Testis (tissue), 2 donors: Measurements from ENCODE around the gene DNM3.

Source experiments
- CTCF ChIP-seq, 3 experiments: fragments of 450-650 bp in 2 of 3; fragments of 200-600 bp in 1 of 3; sonication (generic) in 1 of 3; IDR thresholded peaks; one replicate each; pipeline ENCODE4 v1.5.1; 2016 to 2019; ENCODE audit warnings: antibody characterized with exemption in 3 of 3, mild to moderate bottlenecking in 2 of 3, moderate library complexity in 1 of 3
- POLR2A ChIP-seq: fragments of 450-650 bp; IDR thresholded peaks from one replicate; pipeline ENCODE4 v1.6.1; 2017; ENCODE audit warnings: antibody characterized with exemption, mild to moderate bottlenecking, moderate library complexity

GRCh38 chr1:172339842-172340241, 498.5 kb downstream of the DNM3 start:
- TF ChIP-seq CTCF (IDR thresholded peaks at IDR 0.05), result no peak
- TF ChIP-seq POLR2A, result no peak
